Astrocyte (in vitro differentiated cells and primary cell): ENCODE data around the gene STAB2.

Experiments
- CTCF ChIP-seq: IDR thresholded peaks from 2 replicates; pipeline ENCODE4 v1.5.1; 2011; ENCODE audit warnings: low read depth, mild to moderate bottlenecking, inconsistent platforms, low read length, moderate library complexity; ENCODE audit not compliant: insufficient read depth
- EZH2 ChIP-seq: IDR thresholded peaks from 2 replicates; pipeline ENCODE4 v1.6.1; 2012; ENCODE audit warnings: mild to moderate bottlenecking, low read length, inconsistent platforms; ENCODE audit not compliant: insufficient read depth

GRCh38 chr12:103573185-103573584 lies 13.9 kb upstream of the STAB2 start:
- TF ChIP-seq CTCF (no peak), EZH2 (no peak)
